ENCODE data around the gene MRPS31. TPM values are rescaled to one million over a fixed set of nuclear protein-coding genes. Genes with fewer than 3 reads are reported as not detected.

Gene MRPS31
- total and polyA plus RNA-seq, 4 donors = 17.0 to 43.6 (median 25.7) TPM

- TF ChIP-seq CTCF (IDR thresholded peaks at IDR 0.05; ENCODE audit: control extremely low read depth, extremely low read depth) = no peak
- 96 to 100% methylated on average over 2 of the region's 2 CpGs for WGBS, 2 donors
- Histone ChIP-seq H3K9me3 (ENCODE audit: control insufficient read depth in 4 of 4, insufficient read depth in 3 of 4, low read length in 3 of 4) (peaks cover 0 to 3% (median 0%) of the 10 kb centered on the region in 4 donors), H3K27ac (ENCODE audit: low read depth in 1 of 2, low read length in 1 of 2) (no peak overlapping the region), H3K36me3 (ENCODE audit: control insufficient read depth in 4 of 4, insufficient read depth in 4 of 4, low read length in 4 of 4) (peaks cover 5 to 18% (median 10%) of the 10 kb centered on the region in 4 donors), H3K4me1 (ENCODE audit: control insufficient read depth in 5 of 5, insufficient read depth in 5 of 5, low read length in 5 of 5) (no peaks in the 10 kb centered on the region), H3K4me3 (no peak overlapping the region), H3K9ac (ENCODE audit: insufficient read depth in 1 of 2, low read length in 2 of 2) (no peak overlapping the region), H3K27me3 (ENCODE audit: control insufficient read depth in 3 of 3, insufficient read depth in 3 of 3, low read length in 2 of 3) (no peaks in the 10 kb centered on the region)
- DNase-seq = no peak
- ATAC-seq (ENCODE audit: insufficient read depth, low FRiP score) = no peak
Observed at GRCh38 chr13:40814803-40815202, 43.8 kb upstream of the MRPS31 start.

- Histone ChIP-seq H3K36me3 (ENCODE audit: control insufficient read depth in 4 of 4, insufficient read depth in 4 of 4, low read length in 4 of 4) (peaks cover 5 to 22% (median 15%) of the 10 kb centered on the region in 4 donors), H3K4me1 (ENCODE audit: control insufficient read depth in 5 of 5, insufficient read depth in 5 of 5, low read length in 5 of 5) (no peaks in the 10 kb centered on the region), H3K27ac (ENCODE audit: low read depth in 1 of 2, low read length in 1 of 2) (no peak overlapping the region), H3K4me3 (no peak overlapping the region), H3K27me3 (ENCODE audit: control insufficient read depth in 3 of 3, insufficient read depth in 3 of 3, low read length in 2 of 3) (no peaks in the 10 kb centered on the region), H3K9me3 (ENCODE audit: control insufficient read depth in 4 of 4, insufficient read depth in 3 of 4, low read length in 3 of 4) (peaks cover 0 to 3% (median 0%) of the 10 kb centered on the region in 4 donors), H3K9ac (ENCODE audit: insufficient read depth in 1 of 2, low read length in 2 of 2) (no peak overlapping the region)
- ATAC-seq (ENCODE audit: insufficient read depth, low FRiP score) (peak; percentile 53), DNase-seq (peak in 1 of 3 donors; percentile 4)
- TF ChIP-seq CTCF (IDR thresholded peaks at IDR 0.05; ENCODE audit: control extremely low read depth, extremely low read depth) = no peak
- WGBS, 2 donors = 75 to 83% methylated on average over 7 of the region's 7 CpGs
Observed at GRCh38 chr13:40813667-40814454, 42.9 kb upstream of the MRPS31 start.

GRCh38 chr13:40812724-40813445, 41.9 kb upstream of the MRPS31 start:
- no peaks in the 10 kb centered on the region for H3K4me1 ChIP-seq (ENCODE audit: control insufficient read depth in 5 of 5, insufficient read depth in 5 of 5, low read length in 5 of 5)
- H3K4me3 ChIP-seq = no peak overlapping the region
- H3K27me3 ChIP-seq (ENCODE audit: control insufficient read depth in 3 of 3, insufficient read depth in 3 of 3, low read length in 2 of 3) = no peaks in the 10 kb centered on the region
- H3K27ac ChIP-seq (ENCODE audit: low read depth in 1 of 2, low read length in 1 of 2) = no peak overlapping the region
- 98 to 100% methylated on average over 6 of the region's 6 CpGs for WGBS, 2 donors
- peaks cover 5 to 22% (median 15%) of the 10 kb centered on the region in 4 donors for H3K36me3 ChIP-seq (ENCODE audit: control insufficient read depth in 4 of 4, insufficient read depth in 4 of 4, low read length in 4 of 4)
- H3K9ac ChIP-seq (ENCODE audit: insufficient read depth in 1 of 2, low read length in 2 of 2) = no peak overlapping the region
- peaks cover 0 to 3% (median 0%) of the 10 kb centered on the region in 4 donors for H3K9me3 ChIP-seq (ENCODE audit: control insufficient read depth in 4 of 4, insufficient read depth in 3 of 4, low read length in 3 of 4)
- TF ChIP-seq CTCF (IDR thresholded peaks at IDR 0.05; ENCODE audit: control extremely low read depth, extremely low read depth) = no peak
- DNase-seq (no peak), ATAC-seq (ENCODE audit: insufficient read depth, low FRiP score) (no peak)

All from lung (tissue), 12 donors.